ENCODE measurements around the gene SYTL3.

DNA sequence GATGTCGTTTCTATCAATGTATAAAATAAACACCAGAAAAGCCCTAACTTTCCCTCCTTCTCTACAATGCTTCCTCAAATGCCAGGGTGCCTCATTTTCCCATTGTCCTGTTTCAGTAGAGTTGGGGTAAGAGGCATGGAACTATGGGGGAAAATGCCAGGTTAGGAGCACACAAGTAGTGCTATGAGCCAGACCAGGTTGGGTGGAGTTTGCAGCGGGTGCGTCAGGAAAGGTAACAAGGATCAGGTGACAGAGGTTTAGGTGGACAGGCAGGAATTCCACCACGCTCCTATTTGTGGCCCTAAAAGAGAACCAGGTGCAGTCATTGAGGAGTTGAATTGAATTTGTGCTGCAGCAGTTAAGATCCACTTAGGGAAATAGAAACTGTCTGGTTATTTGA, 36.5 kb downstream of the SYTL3 start:
- TF ChIP-seq TAF1 (IDR thresholded peaks at IDR 0.05; ENCODE audit: borderline replicate concordance, low read depth, low read length) = no peak
- TF ChIP-seq MAX (IDR thresholded peaks at IDR 0.05; ENCODE audit: low read depth, low read length) = no peak
- TF ChIP-seq NFYA (IDR thresholded peaks at IDR 0.05; ENCODE audit: borderline replicate concordance, low read depth, low read length) = no peak
- TF ChIP-seq ZNF274 (IDR thresholded peaks at IDR 0.05; ENCODE audit: insufficient read depth, insufficient read length) = no peak
- TF ChIP-seq, protein P1, sequence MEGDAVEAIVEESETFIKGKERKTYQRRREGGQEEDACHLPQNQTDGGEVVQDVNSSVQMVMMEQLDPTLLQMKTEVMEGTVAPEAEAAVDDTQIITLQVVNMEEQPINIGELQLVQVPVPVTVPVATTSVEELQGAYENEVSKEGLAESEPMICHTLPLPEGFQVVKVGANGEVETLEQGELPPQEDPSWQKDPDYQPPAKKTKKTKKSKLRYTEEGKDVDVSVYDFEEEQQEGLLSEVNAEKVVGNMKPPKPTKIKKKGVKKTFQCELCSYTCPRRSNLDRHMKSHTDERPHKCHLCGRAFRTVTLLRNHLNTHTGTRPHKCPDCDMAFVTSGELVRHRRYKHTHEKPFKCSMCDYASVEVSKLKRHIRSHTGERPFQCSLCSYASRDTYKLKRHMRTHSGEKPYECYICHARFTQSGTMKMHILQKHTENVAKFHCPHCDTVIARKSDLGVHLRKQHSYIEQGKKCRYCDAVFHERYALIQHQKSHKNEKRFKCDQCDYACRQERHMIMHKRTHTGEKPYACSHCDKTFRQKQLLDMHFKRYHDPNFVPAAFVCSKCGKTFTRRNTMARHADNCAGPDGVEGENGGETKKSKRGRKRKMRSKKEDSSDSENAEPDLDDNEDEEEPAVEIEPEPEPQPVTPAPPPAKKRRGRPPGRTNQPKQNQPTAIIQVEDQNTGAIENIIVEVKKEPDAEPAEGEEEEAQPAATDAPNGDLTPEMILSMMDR (IDR thresholded peaks at IDR 0.05 in 2 of 3, conservative IDR thresholded peaks at IDR 0.05 in 1 of 3; ENCODE audit: control insufficient read depth in 2 of 3, extremely low read depth in 1 of 3, insufficient read depth in 1 of 3, low read depth in 3 of 3, low read length in 3 of 3) = no peak
- TF ChIP-seq SUZ12 (IDR thresholded peaks at IDR 0.05; ENCODE audit: unreplicated experiment) = no peak
- no peak for TF ChIP-seq POLR2A (IDR thresholded peaks at IDR 0.05; ENCODE audit: low read depth, low read length)
- TF ChIP-seq ATF2 (IDR thresholded peaks at IDR 0.05; ENCODE audit: low read length) = no peak
- TF ChIP-seq SIN3A (IDR thresholded peaks at IDR 0.05; ENCODE audit: low read depth, low read length) = no peak

Data from GM12878 (cell line).